ENCODE results near the gene VSIG10L. TPM values are rescaled to one million over a fixed set of nuclear protein-coding genes. Genes with fewer than 3 reads are reported as not detected.

Gene VSIG10L
- total RNA-seq, 2 donors from 2014 or later: 1.5 to 1.8 TPM

DNA sequence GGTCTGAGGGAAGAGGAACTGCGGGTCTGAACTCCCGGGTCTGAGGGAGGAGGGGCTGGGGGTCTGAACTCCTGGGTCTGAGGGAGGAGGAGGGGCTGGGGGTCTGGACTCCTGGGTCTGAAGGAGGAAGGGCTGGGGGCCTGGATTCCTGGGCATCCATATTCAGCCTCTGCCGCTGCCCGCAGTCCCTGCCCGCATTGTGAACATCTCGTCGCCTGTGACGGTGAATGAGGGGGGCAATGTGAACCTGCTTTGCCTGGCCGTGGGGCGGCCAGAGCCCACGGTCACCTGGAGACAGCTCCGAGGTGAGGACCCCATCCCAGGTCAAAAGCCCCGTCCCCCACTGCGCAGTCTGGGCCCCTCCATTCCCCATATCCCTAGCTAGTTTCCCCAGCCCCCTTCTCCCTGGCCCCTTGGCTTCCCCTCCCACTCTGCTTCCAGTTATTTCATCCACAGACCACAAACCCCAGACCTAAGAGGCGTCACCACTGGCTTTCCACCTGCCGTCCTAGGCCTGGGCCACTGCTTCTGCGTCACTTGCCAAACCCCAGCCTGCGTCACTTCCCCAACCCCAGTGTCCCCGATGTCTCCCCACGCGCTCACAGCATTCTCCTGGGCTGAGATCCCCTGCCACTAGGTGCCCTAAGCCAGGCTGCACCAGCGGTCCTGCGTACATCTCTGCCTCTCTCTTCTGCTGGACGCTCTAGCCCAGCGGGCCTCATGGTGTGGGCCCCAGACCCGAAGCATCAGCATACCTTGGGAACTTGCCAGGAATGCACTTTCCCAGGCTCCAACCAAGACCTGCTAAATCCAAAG, 16.6 kb downstream of the VSIG10L start:
- intact Hi-C loops (cut with DNase I): no loop called here
- DNase-seq (no peak), ATAC-seq (no peak)

DNA sequence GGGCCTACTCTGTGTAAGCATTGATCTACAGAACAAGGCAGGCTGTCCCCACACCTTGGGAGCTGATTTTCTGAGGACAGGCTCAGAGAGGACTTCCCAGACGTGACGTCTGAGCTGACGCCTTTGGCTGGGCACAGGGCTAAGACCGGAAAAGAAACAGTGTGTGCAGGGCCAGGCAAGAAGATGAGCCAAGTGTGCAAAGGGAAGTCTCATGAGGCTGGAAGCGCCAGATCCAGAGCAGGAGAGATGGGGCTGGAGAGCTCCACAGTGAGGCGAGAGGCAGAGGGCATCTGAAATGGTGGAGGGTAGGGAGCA, 17.8 kb downstream of the VSIG10L start:
- intact Hi-C loops (cut with DNase I): no loop called here
- no peak for DNase-seq
- ATAC-seq: no peak

GRCh38 chr19:51323481-51324166, 18.3 kb downstream of the VSIG10L start:
- intact Hi-C loops (cut with DNase I): no loop called here
- no peak for ATAC-seq
- DNase-seq: no peak

GRCh38 chr19:51321799-51322198, 20.1 kb downstream of the VSIG10L start:
- ATAC-seq (no peak), DNase-seq (no peak)
- intact Hi-C loops (cut with DNase I): no loop called here

DNA sequence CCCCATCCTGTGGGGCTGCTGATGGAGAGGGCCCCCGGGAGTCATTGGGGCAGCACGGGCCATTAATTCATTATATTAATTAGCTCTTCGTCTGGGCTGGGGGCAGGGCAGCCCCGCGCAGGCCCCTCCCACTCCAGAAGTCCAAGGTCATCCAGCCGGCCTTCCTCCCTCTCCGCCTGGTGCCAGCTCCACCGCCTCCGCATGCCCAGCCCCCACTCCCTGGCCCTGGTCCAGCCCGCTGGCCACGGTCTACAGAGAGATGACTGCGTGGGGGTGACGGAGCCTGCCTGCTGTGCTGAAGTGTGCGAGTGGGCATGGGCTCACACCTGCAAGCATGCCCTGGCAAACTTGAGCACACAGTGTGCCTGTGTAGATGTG, 21.7 kb downstream of the VSIG10L start:
- DNase-seq (no peak), ATAC-seq (peak in 1 of 2 donors; percentile 14)
- intact Hi-C loops (cut with DNase I): no loop called here

DNA sequence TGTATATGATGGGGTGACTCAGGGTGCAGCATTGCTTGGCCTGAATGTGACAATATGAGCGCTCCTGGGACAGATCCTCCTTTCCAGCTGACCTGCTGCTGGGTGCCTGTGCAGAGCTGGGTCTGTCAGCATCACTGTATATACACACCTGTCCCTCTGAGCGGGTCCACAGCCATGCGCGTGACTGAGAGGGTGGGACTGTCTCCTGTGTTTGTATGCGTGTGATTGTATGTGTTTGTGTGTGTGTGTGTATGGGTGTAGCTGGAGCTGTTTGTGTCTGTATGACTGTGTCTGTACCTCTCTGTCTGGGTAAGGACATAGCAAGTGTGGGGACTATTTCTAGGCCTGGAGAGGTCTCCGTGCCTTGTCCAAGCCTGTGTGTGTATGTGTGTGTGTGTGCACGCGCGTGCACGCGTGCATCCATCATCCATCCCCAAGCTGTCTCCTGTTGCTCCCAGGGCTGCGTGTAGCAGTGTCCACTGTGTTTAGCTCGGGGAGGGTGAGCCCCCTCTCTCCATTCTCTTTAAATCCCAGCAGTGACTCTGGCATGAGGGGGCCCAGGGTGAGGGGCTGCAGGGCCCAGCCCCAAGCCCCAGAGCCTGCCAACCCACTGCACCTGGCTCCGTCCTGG, 22.2 kb downstream of the VSIG10L start:
- ATAC-seq (no peak), DNase-seq (no peak)
- intact Hi-C loops (cut with DNase I): no loop called here

DNA sequence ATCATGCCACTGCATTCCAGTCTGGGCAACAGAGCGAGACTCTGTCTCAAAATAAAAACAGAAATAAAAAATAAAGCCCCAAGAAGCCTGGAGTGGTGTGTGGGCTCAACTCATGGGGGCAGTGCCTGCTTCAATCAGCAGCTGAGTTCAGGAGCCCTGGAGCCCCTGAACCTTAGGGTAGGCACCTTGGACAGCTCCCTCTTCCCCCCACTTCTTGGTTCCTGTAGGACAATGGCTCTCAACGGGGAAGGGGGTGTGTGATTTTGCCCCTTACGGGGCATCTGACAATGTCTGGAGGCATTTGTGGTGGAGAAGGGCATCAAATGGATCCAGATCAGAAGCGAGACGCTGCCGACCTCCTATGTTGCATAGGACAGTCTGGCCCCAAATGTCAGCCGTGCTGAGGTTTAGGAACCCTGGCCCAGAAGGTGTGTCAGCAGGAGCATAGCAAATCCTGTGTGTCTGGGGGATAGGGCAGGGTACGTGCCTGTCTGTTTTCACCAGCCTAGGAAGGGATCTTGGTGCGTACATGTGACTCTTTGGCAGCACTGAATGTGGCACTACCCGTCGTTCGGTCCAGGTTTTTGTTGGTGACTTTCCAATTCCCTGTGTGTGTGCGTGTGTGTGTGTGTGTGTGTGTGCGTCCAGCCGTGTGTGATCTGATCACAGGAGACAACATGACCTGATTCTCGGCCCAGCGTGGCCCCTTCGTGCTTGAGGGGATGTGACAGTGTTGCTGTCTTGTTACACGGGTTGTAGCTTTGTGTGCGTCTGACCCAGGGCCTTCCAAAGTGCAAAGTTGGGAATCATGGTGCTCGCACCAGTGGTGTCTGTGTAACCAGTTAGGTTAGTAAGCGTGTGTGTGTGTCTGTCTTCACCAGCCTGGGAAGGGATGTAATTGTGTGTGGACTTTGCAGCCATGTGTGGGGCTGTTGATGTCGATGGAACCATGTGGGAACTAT, 23.0 kb downstream of the VSIG10L start:
- intact Hi-C loops (cut with DNase I): no loop called here
- DNase-seq (no peak), ATAC-seq (no peak)

- no peak for ATAC-seq
- intact Hi-C loops (cut with DNase I): no loop called here
Observed at GRCh38 chr19:51317968-51318367, 24.0 kb downstream of the VSIG10L start.

GRCh38 chr19:51317376-51317775, 24.6 kb downstream of the VSIG10L start:
- DNase-seq: no peak
- intact Hi-C loops (cut with DNase I): no loop called here
- peak; percentile 19 to 71 for ATAC-seq

More at GRCh38 chr19:51317968-51318367, 24.0 kb downstream of the VSIG10L start:
- DNase-seq: no peak

DNA sequence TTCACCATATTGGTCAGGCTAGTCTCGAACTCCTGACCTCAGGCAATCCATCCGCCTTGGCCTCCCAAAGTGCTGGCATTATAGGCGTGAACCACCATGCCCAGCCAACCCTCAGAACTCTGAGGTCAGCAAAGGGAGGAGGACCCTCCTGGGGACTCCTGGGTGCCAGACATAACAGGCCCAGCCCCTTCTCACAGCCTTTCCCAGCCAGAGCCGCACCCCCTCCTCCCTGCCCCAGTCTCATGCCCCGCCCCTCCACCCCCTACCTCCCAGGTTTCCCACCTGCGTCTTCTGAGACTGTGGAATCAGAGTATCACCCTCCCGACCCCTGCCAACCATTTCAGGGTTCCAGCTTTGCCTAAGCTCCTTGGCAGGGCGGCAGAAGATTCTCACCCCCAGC, 25.3 kb downstream of the VSIG10L start:
- DNase-seq: no peak
- intact Hi-C loops (cut with DNase I): no loop called here
- ATAC-seq: no peak

GRCh38 chr19:51311351-51312257, 30.3 kb downstream of the VSIG10L start, which contains the start of gene IGLON5:
Gene IGLON5, plus strand, starts transcription at chr19:51311644. Its CDS starts 204 bp downstream, at chr19:51311848.
- DNase-seq: no peak
- intact Hi-C loops (cut with DNase I): no loop called here
- no peak for ATAC-seq

DNA sequence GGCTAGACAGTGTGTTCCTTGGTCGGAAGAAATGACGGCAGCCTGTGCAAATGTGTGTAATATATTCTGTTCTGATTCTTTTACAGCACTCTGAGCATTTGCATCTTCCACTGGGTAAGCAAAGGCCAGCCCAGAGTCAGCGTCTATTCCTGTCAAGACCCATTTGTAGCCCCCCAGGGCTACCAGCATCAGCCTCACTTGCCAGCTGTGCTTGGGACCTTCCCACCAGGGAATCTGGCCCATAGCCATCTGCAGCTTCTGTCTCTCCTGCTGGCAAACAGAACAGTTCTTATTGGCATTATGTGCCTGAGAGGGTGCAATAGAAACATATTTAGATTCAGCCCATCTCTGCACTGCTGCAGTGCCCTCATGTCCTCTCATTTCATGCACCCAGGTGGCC, 36.5 kb downstream of the VSIG10L start:
- ATAC-seq (no peak), DNase-seq (no peak)
- intact Hi-C loops (cut with DNase I): no loop called here

GRCh38 chr19:51301266-51301665, 40.7 kb downstream of the VSIG10L start:
- ATAC-seq: no peak
- intact Hi-C loops (cut with DNase I): no loop called here
- DNase-seq: no peak

DNA sequence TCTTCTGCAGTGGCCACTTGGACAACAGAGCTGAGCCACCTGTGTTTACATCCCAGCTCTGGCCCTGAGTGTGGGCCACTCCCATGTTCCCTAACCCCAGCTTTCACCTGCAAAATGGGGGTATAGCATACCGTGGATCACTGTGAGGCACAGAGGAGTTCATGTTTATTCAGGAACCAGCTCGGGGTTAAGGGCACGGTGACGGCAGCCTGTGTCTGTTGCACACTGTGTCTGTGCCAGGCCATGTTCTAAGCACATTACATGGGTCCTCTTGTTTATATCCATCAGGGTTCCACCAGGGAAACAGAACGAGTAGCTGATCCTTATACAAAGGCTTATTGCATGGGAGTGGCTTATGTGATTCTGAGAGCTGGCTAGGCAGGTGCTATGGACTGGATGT, 44.5 kb downstream of the VSIG10L start:
- DNase-seq: no peak
- intact Hi-C loops (cut with DNase I): no loop called here
- no peak for ATAC-seq

GRCh38 chr19:51296336-51297093, 45.4 kb downstream of the VSIG10L start:
- no peak for ATAC-seq
- intact Hi-C loops (cut with DNase I): no loop called here
- DNase-seq: no peak

- no peak for DNase-seq
- intact Hi-C loops (cut with DNase I): no loop called here
- ATAC-seq: no peak
Observed at GRCh38 chr19:51295382-51296126, 46.4 kb downstream of the VSIG10L start.

DNA sequence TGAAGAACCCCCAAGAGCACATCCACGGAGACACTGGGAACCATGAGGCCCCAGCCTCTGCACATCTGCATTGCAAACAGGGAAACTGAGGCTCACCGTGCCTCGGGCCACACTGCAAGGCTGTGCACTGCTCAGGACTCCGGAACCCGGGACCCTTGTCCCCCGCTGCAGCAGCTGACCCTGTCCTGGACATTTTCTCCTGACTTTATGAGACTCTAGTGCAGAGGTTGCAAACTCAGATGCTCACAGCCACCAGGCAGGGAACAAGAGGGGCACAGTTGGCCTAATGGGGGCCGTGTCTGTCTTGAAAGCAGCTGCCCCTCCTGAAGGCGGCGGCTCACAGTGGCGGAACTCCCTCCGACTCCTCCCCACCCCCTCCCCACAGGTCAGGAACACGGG, 47.0 kb downstream of the VSIG10L start:
- ATAC-seq (no peak), DNase-seq (no peak)
- intact Hi-C loops (cut with DNase I): no loop called here
